Keratinocyte (primary cell): ENCODE data around the gene ANKRD28.

ENCODE experiments used
- EZH2 ChIP-seq: IDR thresholded peaks from one replicate; pipeline ENCODE4 v1.6.1; 2012; ENCODE audit warnings: inconsistent platforms, mild to moderate bottlenecking, low read length, moderate library complexity
- TF ChIP-seq, protein P1 (sequence below), 3 experiments: IDR thresholded peaks in 1 of 3; conservative IDR thresholded peaks in 1 of 3; optimal IDR thresholded peaks in 1 of 3; 2 replicates in 2 of 3; 3 replicates in 1 of 3; pipeline versions ENCODE3 to v1.5.1; 2011; ENCODE audit warnings: low read length in 3 of 3, mild to moderate bottlenecking in 3 of 3, moderate library complexity in 2 of 3, control low read depth in 1 of 3, inconsistent platforms in 1 of 3; ENCODE audit not compliant: insufficient read depth in 2 of 3; ENCODE audit errors: extremely low read depth in 1 of 3

- TF ChIP-seq, protein P1, sequence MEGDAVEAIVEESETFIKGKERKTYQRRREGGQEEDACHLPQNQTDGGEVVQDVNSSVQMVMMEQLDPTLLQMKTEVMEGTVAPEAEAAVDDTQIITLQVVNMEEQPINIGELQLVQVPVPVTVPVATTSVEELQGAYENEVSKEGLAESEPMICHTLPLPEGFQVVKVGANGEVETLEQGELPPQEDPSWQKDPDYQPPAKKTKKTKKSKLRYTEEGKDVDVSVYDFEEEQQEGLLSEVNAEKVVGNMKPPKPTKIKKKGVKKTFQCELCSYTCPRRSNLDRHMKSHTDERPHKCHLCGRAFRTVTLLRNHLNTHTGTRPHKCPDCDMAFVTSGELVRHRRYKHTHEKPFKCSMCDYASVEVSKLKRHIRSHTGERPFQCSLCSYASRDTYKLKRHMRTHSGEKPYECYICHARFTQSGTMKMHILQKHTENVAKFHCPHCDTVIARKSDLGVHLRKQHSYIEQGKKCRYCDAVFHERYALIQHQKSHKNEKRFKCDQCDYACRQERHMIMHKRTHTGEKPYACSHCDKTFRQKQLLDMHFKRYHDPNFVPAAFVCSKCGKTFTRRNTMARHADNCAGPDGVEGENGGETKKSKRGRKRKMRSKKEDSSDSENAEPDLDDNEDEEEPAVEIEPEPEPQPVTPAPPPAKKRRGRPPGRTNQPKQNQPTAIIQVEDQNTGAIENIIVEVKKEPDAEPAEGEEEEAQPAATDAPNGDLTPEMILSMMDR (optimal IDR thresholded peaks at IDR 0.05 in 1 of 3, IDR thresholded peaks at IDR 0.05 in 1 of 3, conservative IDR thresholded peaks at IDR 0.05 in 1 of 3; ENCODE audit: extremely low read depth in 1 of 3, insufficient read depth in 2 of 3, low read length in 3 of 3), result no peak
- TF ChIP-seq EZH2, result no peak
Measured at GRCh38 chr3:15796771-15797641, 773 bp downstream of the ANKRD28 start.
